Natural killer cell (primary cell): ENCODE results near the gene THAP7. TPM values are rescaled to one million over a fixed set of nuclear protein-coding genes. Genes with fewer than 3 reads are reported as not detected.

ENCODE experiments used
- ATAC-seq, 3 donors: fragments of 150-1000 bp in 2 of 3; fragments of 200-7000 bp in 1 of 3; cut with Tn5 transposase; 1 replicate in 1 of 3; 2 replicates in 2 of 3; pipeline ENCODE4 v1.10.0; 2021; ENCODE audit warnings: mild to moderate bottlenecking in 2 of 3, moderate library complexity in 2 of 3
- DNase-seq, 2 donors: peaks; one replicate each; pipeline versions ENCODE4 v3.0.0 to v3.0.0-alpha.2; 2013 to 2021; ENCODE audit warnings: mixed read lengths in 1 of 2
- H3K27ac ChIP-seq: one replicate; pipeline ENCODE4 v1.5.1; 2013; ENCODE audit warnings: mild to moderate bottlenecking, low read length
- H3K27me3 ChIP-seq: one replicate; pipeline ENCODE4 v1.6.1; 2013; ENCODE audit warnings: low read length; ENCODE audit not compliant: control insufficient read depth, insufficient read depth
- H3K36me3 ChIP-seq: one replicate; pipeline ENCODE4 v1.6.1; 2013; ENCODE audit warnings: low read length; ENCODE audit not compliant: control insufficient read depth, insufficient read depth
- H3K4me1 ChIP-seq: one replicate; pipeline ENCODE4 v1.6.1; 2013; ENCODE audit warnings: low read length; ENCODE audit not compliant: control insufficient read depth, insufficient read depth
- H3K4me3 ChIP-seq: one replicate; pipeline ENCODE4 v1.5.1; 2013; ENCODE audit warnings: low read length
- H3K9me3 ChIP-seq: one replicate; pipeline ENCODE4 v1.6.1; 2013; ENCODE audit warnings: low read length; ENCODE audit not compliant: control insufficient read depth, insufficient read depth
- H3K27ac Mint-ChIP-seq, 2 donors: one replicate each; pipeline ENCODE4 v1.8.0; 2022; ENCODE audit warnings: mild to moderate bottlenecking in 2 of 2, mixed read lengths in 2 of 2, moderate library complexity in 1 of 2
- H3K27me3 Mint-ChIP-seq, 2 donors: one replicate each; pipeline ENCODE4 v1.8.0; 2022; ENCODE audit warnings: low read depth in 2 of 2, mixed read lengths in 2 of 2
- H3K36me3 Mint-ChIP-seq: one replicate; pipeline ENCODE4 v1.8.0; 2022; ENCODE audit warnings: mixed read lengths
- H3K4me1 Mint-ChIP-seq, 2 donors: one replicate each; pipeline ENCODE4 v1.8.0; 2022; ENCODE audit warnings: mixed read lengths in 2 of 2
- H3K4me3 Mint-ChIP-seq: one replicate; pipeline ENCODE4 v1.8.0; 2022; ENCODE audit warnings: mild to moderate bottlenecking, moderate library complexity, mixed read lengths
- H3K9me3 Mint-ChIP-seq, 2 donors: one replicate each; pipeline ENCODE4 v1.8.0; 2022; ENCODE audit warnings: mixed read lengths in 2 of 2
- CTCF ChIP-seq: fragments of 200-600 bp; IDR thresholded peaks from one replicate; pipeline ENCODE4 v1.8.0; 2022; ENCODE audit warnings: antibody characterized with exemption
- WGBS: methylation state at CpG from one replicate; pipeline ENCODE4 v1.1.7; 2013; ENCODE audit warnings: missing lambda C conversion rate; ENCODE audit not compliant: insufficient coverage; 5-methylcytosine and 5-hydroxymethylcytosine counted together
- intact Hi-C: fragments of 100-400 bp; cut with micrococcal nuclease; formaldehyde crosslinking; loops from one replicate; pipeline ENCODE4 v1.14.2; 2022
- total RNA-seq, 4 donors: library from RNA; stranded (reverse); fragments of 120-200 nt in 1 of 4; gene quantifications; one replicate each; pipeline versions ENCODE4 v1.2.3 to v1.2.4, GENCODE V29; 2013 to 2022

Gene THAP7
- total RNA-seq, 3 donors from 2014 or later (not counting 1 experiment from before 2014, with no cell fraction given): 24.1 to 40.0 (median 26.8) TPM

- H3K27ac Mint-ChIP-seq: no peak overlapping the region
- H3K27me3 Mint-ChIP-seq: no peaks in the 10 kb centered on the region
- H3K4me1 Mint-ChIP-seq: no peaks in the 10 kb centered on the region
- Histone ChIP-seq H3K27ac (no peak overlapping the region), H3K9me3 (no peaks in the 10 kb centered on the region), H3K4me1 (no peaks in the 10 kb centered on the region), H3K27me3 (no peaks in the 10 kb centered on the region), H3K36me3 (peaks cover 31% of the 10 kb centered on the region), H3K4me3 (no peak overlapping the region)
- no peaks in the 10 kb centered on the region for H3K36me3 Mint-ChIP-seq
- WGBS: 32% methylated on average over 17 of the region's 17 CpGs
- ATAC-seq: no peak
- no peaks in the 10 kb centered on the region for H3K9me3 Mint-ChIP-seq
- no peak for TF ChIP-seq CTCF
- no peak overlapping the region for H3K4me3 Mint-ChIP-seq
- intact Hi-C loops: no loop called here
- DNase-seq: no peak
Observed at GRCh38 chr22:20989323-20990138, 12.4 kb downstream of the THAP7 start.

- ATAC-seq (no peak), DNase-seq (no peak)
- H3K27ac ChIP-seq: no peak overlapping the region
- intact Hi-C loops: no loop called here
- no peak overlapping the region for H3K4me3 ChIP-seq
- Mint-ChIP-seq H3K36me3 (no peaks in the 10 kb centered on the region), H3K27ac (no peak overlapping the region), H3K4me3 (no peak overlapping the region), H3K4me1 (peaks cover 5% of the 10 kb centered on the region in 2 donors), H3K27me3 (no peaks in the 10 kb centered on the region), H3K9me3 (no peaks in the 10 kb centered on the region)
- WGBS: 96% methylated on average over 16 of the region's 16 CpGs
- no peak for TF ChIP-seq CTCF
- H3K9me3 ChIP-seq: no peaks in the 10 kb centered on the region
- H3K27me3 ChIP-seq: no peaks in the 10 kb centered on the region
- H3K36me3 ChIP-seq: peaks cover 29% of the 10 kb centered on the region
- H3K4me1 ChIP-seq: no peaks in the 10 kb centered on the region
Observed at GRCh38 chr22:20988573-20989322, 13.2 kb downstream of the THAP7 start.

- H3K27ac ChIP-seq: no peak overlapping the region
- H3K4me1 Mint-ChIP-seq: peaks cover 12 to 13% of the 10 kb centered on the region in 2 donors
- 98% methylated on average over 14 of the region's 14 CpGs for WGBS
- TF ChIP-seq CTCF: no peak
- DNase-seq (no peak), ATAC-seq (no peak)
- H3K9me3 ChIP-seq: no peaks in the 10 kb centered on the region
- no peak overlapping the region for H3K4me3 Mint-ChIP-seq
- H3K36me3 ChIP-seq: peaks cover 25% of the 10 kb centered on the region
- H3K27me3 Mint-ChIP-seq: no peaks in the 10 kb centered on the region
- no peaks in the 10 kb centered on the region for H3K36me3 Mint-ChIP-seq
- H3K27me3 ChIP-seq: no peaks in the 10 kb centered on the region
- no peaks in the 10 kb centered on the region for H3K9me3 Mint-ChIP-seq
- intact Hi-C loops: no loop called here
- H3K27ac Mint-ChIP-seq: no peak overlapping the region
- H3K4me1 ChIP-seq: peaks cover 9% of the 10 kb centered on the region
- no peak overlapping the region for H3K4me3 ChIP-seq
Observed at GRCh38 chr22:20987375-20987774, 14.5 kb downstream of the THAP7 start.
